ENCODE measurements around the gene PRCD.
"Not testable (repeated sequence)": the region's sequence is repeated elsewhere in the genome, so short reads cannot be mapped to it uniquely, and the experiment has no call there.

The PRCD gene

DNA sequence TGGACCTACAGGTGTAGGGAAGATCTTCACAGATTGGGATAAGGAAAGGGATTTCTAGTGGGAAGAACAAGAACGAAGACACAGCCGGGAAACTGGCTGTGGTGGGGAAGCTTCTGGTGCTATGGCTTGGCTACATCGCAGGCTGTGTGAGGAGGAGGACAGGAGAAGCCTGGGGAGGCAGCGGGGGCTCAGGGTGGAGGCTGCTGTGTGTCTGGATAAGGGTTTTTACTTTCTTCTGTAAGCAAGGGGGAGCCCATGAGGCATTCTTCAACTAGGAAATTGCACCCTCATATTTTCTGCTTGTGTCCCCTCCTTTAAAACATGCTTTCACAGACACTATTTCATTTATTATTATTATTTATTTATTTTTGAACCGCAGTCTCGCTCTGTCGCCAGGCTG lies 35.7 kb upstream of the PRCD start:
- DNase-seq (ENCODE audit: low read depth) = no peak

DNA sequence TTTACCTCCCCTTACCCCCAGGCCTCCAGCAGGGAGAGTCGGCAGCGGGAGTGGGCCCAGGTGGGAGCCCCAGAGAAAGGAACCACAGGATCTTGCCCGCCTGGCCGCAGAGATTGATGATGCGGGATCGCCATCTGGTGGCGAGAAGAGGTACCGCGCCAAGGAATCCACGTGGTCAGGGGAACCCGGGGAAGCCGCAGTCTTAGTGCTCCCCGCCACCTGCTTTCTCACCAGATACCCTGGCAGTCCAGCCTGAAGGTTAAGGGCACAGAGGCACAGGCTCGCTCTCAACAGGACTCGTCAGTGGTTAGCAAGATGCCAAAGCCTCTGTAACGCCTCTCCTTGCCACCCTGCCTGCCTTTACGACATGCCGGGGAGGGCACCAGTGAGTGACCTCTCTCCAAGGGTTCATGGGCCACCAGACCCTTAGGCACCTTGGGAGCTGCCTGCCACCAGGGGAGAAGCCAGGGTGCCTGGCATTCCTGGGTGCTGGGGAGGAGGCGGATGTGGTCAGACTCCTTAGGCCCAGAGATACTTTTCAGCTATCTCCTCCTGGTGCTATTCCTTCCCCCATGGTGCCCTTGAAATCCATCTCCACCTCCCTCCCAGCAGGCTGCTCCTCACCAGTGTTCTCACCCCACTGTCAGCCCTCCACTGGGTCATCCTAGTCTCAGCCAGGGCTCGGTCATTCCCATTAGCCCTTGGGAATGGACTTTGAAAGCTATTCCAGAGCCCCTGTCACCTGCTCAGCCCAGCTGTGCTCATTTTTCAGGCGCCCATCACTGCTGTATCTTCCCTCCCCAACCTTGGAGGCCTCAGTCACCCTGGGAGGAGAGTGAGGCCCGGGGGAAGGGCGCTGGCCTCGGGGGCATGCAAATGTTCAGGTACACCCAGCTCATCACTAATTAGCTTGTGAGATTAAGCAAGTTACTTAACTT lies 33.2 kb upstream of the PRCD start:
- peak; percentile 84 for DNase-seq (ENCODE audit: low read depth)

DNA sequence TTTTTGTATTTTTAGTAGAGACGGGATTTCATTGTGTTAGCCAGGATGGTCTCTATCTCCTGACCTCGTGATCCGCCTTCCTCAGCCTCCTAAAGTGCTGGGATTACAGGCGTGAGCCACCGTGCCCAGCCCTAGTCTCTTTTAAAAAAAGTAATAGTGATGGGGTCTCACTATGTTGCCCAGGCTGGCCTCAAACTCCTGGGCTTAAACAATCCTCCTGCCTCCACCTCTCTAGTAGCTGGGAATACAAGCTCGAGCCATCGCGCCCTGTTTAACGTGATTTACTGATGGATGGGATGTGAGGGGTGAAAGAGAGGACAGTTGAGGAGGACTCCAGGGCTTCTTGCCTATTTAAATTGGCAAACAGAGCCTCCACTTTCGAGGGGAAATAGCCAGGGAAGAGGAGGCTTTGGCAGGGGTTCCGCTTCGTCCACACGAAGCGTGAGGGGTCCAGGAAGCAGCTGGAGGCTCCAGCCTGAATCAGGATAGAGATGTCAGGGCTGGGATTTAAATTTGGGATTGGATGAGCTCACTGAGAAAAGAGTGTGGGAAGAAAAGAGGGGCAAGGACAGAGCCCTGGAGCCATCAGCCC lies 31.3 kb upstream of the PRCD start:
- not testable (repeated sequence) for DNase-seq (ENCODE audit: low read depth)

DNA sequence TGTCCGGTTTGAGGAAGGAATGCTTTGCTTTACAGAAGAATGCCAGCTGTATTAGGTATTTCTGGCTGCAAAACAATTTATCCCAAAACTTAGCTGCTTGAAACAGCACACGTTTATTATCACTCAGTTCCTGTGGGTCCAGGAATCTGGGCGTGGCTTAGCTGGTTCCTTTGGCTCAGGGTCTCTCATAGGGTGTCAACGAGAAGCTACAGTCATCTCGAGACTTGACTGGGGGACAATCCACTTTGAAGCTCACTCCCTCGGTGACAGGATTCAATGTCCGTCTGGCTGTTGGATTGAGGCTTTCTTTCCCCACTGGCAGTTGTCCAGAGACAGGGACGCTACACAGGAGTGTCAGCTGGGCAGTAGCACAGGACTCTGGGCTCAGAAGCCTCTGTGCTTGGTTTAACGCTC lies 29.0 kb upstream of the PRCD start:
- no peak for DNase-seq (ENCODE audit: low read depth)

DNA sequence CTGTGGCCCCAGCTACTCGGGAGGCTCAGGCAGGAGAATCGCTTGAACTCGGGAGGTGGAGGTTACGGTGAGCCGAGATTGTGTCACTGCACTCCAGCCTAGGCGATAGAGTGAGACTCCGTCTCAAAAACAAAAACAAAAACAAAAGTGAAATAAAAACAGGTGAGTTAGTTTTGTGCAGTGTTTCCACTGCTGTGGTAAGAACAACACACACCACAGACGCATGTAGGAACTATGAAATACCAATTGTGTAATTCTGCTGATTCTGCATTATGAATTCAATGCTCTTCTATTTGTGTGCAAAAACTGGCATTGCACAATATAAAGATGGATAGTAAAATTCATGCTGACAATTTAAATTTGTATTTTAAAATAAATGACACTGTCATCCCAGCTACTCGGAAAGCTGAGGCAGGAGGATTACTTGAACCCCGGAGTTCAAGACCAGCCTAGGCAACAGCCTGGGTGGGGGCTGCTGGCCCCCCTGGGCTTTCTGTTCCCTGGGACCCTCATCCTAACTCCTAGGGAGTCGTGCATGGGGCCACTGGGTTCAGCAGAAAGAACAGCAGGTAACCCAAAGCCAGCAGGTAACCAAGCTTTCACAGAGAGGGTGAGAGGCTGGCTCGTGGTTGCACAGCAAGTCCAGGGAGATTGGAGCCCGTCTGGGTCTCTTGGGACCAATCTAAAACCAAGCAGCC lies 28.0 kb upstream of the PRCD start:
- no peak for DNase-seq (ENCODE audit: low read depth)

DNA sequence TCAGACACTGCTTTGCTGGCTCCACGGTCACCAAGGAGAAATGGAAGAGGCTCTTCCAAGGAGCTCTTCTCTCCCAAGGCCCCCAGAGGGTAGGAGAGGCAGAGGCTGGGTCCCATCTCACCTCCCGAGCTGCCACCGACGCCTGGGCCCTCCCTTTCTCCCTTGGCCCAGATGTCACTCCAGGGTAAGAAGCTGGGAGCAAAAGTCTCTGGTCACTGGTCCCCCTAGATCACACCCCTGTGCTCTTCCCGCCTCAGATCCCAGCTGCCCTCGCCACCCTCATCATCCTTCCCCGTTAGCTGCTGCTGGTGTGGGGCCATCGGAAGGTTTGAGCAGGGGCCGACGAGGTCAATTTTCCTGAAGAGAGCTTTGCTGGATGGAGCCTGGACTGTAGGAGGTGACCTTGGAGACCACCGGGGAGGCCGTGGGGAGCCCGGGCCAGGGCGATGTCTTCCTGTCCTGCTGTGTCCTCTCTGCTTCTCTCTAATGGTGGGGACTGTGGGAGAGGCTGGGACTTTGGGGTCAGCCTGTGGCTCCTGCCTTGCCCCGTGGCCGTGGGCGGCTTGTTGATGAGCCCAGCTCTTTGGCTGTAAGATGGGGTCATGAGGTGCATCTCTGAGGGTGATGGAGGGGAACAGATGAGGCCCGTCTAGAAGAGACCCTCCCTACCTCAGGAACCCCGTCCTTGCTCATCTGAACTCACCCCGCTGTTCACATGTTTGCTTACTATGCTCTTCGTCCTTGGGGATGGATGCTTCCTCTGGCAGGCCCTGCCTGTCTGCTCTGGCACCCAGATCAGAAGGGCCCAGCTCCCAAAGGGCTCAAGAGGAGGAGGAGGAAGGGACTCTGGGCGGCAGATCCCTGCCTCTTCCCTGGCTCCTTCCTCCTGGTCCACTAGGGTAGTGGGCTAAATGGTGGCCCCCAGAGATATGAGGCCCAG lies 27.2 kb upstream of the PRCD start:
- no peak for DNase-seq (ENCODE audit: low read depth)

DNA sequence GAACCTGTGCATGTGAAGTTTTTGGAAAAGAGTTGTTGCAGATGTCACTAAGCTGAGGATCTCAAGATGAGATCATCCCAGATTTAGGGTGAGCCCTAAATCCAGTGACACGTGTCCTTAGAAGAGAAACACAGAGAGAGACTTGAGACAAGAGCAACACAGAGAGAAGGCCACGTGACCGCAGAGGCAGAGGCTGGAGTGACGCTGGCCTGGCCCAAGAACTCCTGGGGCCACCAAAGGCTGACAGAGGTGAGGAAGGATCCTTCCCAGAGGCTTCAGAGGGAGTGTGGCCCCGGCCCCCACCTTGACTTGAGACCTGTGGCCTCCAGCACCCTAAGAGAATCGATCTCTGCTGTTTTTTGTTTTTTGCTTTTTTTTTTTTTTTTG lies 26.5 kb upstream of the PRCD start:
- DNase-seq (ENCODE audit: low read depth) = no peak

DNA sequence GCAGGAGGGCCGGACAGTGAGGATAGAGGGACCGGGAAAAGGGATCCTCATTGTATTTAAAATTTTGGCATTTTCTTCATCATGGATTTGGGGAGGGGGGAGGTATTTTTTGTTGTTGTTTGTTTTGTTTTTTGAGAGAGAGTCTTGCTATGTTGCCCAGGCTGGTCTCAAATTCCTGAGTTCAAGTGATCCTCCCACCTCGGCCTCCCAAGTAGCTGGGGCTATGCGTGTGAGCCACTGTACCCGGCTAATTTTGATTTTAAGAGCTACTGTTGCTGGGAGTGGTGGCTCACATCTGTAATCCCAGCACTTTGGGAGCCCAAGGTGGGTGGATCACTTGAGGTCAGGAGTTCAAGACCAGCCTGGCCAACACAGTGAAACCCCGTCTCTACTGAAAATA lies 25.5 kb upstream of the PRCD start:
- DNase-seq (ENCODE audit: low read depth) = not testable (repeated sequence)

DNA sequence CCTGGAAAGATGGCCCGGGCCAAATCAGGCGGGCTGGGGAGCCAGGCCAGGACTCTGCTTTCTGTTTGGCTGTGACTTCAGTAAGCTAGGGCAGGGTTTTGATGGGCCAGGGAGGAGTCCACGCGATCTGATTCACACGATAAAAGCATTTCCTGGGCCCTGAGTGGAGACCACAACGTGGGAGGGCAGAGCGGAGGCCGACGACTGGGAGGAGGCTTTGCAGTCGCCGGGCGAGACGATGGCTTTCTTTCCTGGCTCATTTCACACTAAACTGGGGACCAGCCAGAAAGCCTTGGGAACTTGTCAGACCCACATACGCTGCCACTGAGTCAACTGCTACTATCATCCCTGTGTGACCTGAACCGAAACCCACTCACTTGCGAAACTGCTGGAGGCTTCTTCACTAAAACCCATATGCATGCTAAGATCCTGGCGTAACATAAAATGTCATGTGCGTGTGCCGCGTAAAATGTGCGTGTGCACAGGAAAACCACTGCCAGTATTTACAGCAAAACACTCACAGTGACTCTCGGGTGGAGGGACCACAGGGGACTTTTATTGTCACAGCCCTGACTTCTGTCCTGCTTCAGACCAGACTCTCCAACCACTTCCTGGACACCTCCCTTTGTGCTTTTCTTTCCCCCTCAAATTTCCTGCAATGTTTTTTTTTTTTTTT lies 24.4 kb upstream of the PRCD start:
- DNase-seq (ENCODE audit: low read depth) = peak; percentile 64

DNA sequence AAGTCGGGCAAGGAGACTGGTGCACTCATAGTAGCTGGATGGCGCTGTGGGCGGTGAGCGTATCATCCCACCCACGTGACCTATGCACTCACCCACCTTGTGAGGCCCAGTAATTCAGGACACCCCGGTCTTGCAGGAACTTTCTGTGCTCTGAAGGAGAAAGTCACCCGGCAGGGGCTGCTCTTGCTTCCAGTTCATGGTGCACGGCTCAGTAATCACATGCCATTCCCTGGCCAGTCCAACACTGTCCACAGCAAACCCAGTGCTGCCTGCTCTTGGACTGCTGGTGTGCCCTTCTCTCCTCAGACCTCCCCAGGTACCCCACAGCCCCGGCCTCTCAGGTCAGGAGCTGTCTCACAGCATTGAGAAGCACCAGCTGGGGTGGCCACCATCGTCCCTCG lies 22.2 kb upstream of the PRCD start:
- DNase-seq (ENCODE audit: low read depth) = no peak

DNA sequence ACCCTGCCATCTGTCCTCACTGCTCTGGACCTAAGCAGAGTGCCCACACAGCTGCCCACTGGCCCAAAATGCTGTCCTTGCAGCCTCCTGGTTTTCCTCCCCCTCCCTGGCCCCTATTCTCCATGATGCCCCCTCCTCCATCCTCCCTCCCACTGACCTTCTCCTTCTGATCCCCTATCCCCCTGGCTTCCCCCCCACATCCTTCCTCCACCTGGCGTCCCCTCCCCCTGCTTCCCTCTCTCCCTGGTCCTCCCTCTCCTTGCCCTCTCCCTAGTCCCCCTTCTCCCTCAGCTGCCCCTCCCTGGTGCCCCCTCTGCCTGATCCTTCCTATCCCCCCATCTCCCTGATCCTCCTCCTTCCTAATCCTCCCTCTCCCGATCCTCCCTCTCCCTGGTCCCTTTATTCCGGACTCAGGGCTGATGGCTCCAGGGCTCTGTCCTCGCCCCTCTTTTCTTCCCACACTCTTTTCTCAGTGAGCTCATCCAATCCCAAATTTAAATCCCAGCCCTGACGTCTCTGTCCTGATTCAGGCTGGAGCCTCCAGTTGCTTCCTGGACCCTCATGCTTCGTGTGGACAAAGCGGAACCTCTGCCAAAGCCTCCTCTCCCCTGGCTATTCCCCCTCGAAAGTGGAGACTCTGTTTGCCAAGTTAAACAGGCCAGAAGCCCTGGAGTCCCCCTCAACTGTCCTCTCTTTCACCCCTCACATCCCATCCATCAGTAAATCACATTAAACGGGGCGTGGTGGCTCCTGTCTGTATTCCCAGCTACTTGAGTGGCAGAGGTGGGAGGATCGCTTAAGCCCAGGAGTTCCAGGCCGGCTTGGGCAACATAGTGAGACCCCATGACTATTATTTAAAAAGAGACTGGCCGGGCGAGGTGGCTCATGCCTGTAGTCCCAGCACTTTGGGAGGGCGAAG lies 20.5 kb upstream of the PRCD start:
- no peak for DNase-seq (ENCODE audit: low read depth)

DNA sequence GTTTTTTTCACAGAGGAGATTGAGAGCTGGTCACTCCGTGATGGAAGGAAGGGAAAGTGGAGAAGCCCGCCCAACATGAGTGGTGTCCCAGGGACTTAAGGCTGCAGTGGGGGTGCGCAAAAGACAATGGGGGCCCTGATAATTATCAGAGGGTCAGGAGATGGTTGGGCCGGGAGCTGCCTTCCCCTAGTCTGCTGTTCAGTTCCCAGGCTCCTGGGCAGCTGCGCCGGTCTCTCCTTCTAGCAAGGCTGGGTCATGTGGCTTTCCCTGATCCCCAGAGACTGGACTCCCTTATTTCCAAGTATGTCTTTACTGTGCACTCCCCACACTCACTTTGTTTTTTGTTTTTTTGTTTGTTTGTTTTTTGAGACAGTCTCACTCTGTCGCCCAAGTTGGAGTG lies 18.6 kb upstream of the PRCD start:
- no peak for DNase-seq (ENCODE audit: low read depth)

DNA sequence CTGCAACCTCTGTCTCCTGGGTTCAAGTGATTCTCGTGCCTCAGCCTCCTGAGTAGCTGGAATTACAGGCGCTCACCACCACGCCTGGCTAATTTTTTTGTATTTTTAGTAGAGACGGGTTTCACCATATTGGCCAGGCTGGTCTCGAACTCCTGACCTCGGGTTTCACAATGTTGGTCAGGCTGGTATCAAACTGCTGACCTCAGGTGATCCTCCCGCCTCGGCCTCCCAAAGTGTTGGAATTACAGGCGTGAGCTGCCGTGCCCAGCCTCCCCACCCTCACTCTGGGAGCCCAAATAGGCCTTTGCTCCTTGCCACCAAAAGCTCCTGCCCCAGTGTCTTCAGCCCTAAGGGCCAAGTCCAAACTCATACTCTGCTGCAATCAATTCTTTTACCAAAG lies 18.2 kb upstream of the PRCD start:
- DNase-seq (ENCODE audit: low read depth) = not testable (repeated sequence)

DNA sequence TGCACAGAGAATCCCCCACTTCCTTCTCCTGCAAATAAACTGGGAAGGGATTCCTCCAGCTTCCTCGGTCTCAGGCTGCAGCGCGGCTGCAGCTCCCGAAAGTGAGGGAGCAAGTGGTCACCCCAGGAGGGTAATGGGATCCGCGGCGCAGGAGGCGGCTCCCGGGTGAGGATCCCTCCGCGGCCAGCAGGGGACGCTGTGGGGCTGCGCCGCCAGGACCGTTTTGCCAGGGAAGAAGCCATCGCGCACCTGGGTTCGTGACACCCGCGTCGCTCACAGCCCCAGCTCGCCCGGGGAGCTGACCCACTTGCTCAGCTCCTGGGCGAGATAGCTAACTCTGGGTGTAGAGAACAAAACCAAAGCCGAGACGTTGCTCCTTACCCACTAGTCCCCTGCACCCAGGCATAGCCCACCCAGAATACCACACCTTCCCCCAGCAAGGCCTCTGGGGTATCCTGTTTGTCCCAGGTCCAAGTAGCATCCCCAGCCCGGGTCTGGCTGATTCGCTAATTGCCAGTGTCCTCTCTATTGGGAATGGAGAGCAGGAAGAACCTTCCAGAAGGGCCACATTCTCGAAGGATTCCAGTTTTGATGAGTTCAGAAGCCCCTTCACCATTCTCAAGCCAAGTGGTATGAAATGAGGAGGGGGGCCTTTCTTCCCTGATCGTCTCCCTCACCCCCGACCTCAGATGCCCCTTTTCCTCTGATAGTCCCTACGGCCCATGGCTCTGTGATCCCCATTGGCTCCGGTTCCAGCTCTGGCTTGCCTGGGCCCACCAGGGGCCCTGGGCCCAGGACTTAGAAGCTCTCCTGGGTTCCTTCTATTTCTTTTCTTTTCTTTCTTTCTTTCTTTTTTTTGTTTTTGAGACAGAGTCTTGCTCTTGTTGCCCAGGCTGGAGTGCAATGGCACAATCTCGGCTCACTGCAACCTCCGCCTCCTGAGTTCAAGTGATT lies 16.5 kb upstream of the PRCD start:
- DNase-seq (ENCODE audit: low read depth) = peak; percentile 72

DNA sequence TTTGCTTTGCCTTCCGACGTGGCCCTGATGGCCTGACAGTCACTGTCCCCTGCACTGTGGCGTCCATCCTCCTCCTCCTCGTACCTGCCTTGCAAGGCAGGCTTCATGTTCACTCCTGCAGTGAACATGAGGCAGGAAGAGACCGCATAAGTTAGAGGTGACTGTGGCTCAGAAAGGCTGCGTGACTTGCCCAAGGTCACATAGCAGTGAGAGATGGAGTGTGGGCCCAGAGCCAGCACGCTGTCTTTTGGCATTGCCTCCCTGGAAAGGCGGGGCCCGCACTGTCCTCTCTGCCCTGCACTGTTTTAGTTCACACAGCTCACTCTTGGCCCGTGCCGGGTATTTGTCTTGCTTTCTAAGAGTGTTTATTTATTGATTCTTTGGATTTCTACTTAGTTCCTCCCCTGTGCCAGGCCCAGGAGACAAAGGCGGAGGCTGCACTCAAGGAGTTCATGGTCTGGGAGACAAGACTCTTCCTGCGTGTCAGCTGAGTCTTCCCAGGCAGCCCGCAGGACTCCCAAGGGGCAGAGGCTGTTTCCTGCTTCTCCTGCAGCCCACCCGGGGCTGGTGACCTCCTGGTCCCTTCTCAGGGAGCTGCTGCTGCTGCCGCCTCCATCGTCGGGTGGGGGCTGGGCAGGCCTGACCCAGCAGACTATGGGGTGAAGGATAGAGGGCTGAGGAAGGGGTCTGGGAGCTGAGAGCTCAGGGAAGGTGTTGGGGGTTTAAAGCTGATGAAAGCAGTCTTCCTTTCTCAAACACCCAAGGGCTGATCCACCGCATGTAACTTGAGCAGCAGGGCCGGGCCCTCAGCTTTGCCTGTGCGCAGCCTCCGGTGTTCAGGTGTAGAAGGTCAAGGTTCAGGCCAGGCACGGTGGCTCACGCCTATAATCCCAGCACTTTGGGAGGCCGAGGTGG lies 15.0 kb upstream of the PRCD start:
- DNase-seq (ENCODE audit: low read depth) = no peak

DNA sequence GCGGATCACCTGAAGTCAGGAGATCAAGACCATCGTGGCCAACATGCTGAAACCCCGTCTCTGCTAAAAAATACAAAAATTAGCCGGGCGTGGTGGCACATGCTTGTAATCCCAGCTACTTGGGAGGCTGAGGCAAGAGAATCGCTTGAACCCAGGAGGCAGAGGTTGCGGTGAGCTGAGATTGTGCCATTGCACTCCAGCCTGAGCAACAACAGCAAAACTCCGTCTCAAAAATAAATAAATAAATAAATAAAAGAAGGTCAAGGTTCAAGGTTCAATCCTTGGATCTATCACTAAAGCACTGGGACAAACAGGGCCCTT lies 14.4 kb upstream of the PRCD start:
- not testable (repeated sequence) for DNase-seq (ENCODE audit: low read depth)

DNA sequence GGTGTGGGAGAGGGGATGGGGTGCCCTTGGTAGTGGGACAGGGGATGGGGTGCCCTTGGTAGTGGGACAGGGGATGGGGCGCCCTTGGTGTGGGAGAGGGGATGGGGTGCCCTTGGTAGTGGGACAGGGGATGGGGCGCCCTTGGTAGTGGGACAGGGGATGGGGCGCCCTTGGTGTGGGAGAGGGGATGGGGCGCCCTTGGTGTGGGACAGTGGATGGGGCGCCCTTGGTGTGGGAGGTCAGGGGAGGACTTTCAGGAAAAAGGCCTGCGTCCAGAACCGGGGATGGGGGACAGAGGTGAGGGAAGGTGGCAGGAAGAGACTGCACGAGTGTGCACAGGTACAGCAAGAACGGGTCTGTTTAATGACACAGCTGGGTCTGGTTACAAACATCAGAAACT lies 12.8 kb upstream of the PRCD start:
- DNase-seq (ENCODE audit: low read depth) = not testable (repeated sequence)
